ENCODE data around the gene CDK13. TPM values are rescaled to one million over a fixed set of nuclear protein-coding genes. Genes with fewer than 3 reads are reported as not detected.

CDK13 gene
- total and polyA plus RNA-seq, 4 experiments from 2014 or later = 19.5 to 101 (median 71.3) TPM

GRCh38 chr7:39927018-39927417 is 23.0 kb upstream of the CDK13 start:
- H3K27me3 ChIP-seq (ENCODE audit: insufficient read depth, low read length) = no peaks in the 10 kb centered on the region
- ChIA-PET CTCF (ENCODE audit: partially characterized antibody) (interaction anchor here (1.5 to 2.0 kb wide), 2 partner anchors 23 to 31 kb away, joined by 3 to 4 read pairs; partner anchors contain the start of gene CDK13), POLR2A (ENCODE audit: partially characterized antibody) (no interaction called here)
- DNase-seq = no peak
- intact Hi-C loops (cut with micrococcal nuclease) = no loop called here
- H3K4me1 Mint-ChIP-seq = no peaks in the 10 kb centered on the region
- H3K27ac Mint-ChIP-seq = no peak overlapping the region
- H3K9me3 Mint-ChIP-seq = peaks cover 0 to 2% (median 0%) of the 10 kb centered on the region in 8 donors
- no peaks in the 10 kb centered on the region for H3K36me3 Mint-ChIP-seq
- peaks cover 5 to 6% of the 10 kb centered on the region in 2 donors for H3K27me3 Mint-ChIP-seq
- no peak overlapping the region for H3K4me3 Mint-ChIP-seq
- H3K36me3 ChIP-seq (ENCODE audit: insufficient read depth, low read length) = no peaks in the 10 kb centered on the region
- H3K9me3 ChIP-seq (ENCODE audit: control insufficient read depth in 1 of 2, low read length in 2 of 2) = no peaks in the 10 kb centered on the region
- H3K4me1 ChIP-seq (ENCODE audit: insufficient read depth, low read length) = no peaks in the 10 kb centered on the region
- H3K27ac ChIP-seq (ENCODE audit: low read depth, low read length) = no peak overlapping the region
- no peak overlapping the region for H3K4me3 ChIP-seq (ENCODE audit: low read length in 2 of 2)

- ChIA-PET CTCF (ENCODE audit: partially characterized antibody) (no interaction called here), POLR2A (ENCODE audit: partially characterized antibody) (no interaction called here)
- Mint-ChIP-seq H3K4me3 (no peak overlapping the region), H3K36me3 (no peaks in the 10 kb centered on the region), H3K27ac (no peak overlapping the region), H3K9me3 (peaks cover 0 to 1% (median 0%) of the 10 kb centered on the region in 8 donors), H3K27me3 (peaks cover 0 to 5% of the 10 kb centered on the region in 2 donors), H3K4me1 (no peaks in the 10 kb centered on the region)
- Histone ChIP-seq H3K27me3 (ENCODE audit: insufficient read depth, low read length) (no peaks in the 10 kb centered on the region), H3K9me3 (ENCODE audit: control insufficient read depth in 1 of 2, low read length in 2 of 2) (no peaks in the 10 kb centered on the region), H3K36me3 (ENCODE audit: insufficient read depth, low read length) (no peaks in the 10 kb centered on the region), H3K4me1 (ENCODE audit: insufficient read depth, low read length) (no peaks in the 10 kb centered on the region), H3K27ac (ENCODE audit: low read depth, low read length) (no peak overlapping the region), H3K4me3 (ENCODE audit: low read length in 2 of 2) (no peak overlapping the region)
- no peak for DNase-seq
- intact Hi-C loops (cut with micrococcal nuclease) = no loop called here
Measured at GRCh38 chr7:39934132-39934531, 15.9 kb upstream of the CDK13 start.

- H3K4me1 Mint-ChIP-seq = no peaks in the 10 kb centered on the region
- peaks cover 0 to 1% (median 0%) of the 10 kb centered on the region in 8 donors for H3K9me3 Mint-ChIP-seq
- no peak overlapping the region for H3K4me3 Mint-ChIP-seq
- no peaks in the 10 kb centered on the region for H3K4me1 ChIP-seq (ENCODE audit: insufficient read depth, low read length)
- H3K27ac ChIP-seq (ENCODE audit: low read depth, low read length) = no peak overlapping the region
- no peak overlapping the region for H3K4me3 ChIP-seq (ENCODE audit: low read length in 2 of 2)
- POLR2A ChIA-PET (ENCODE audit: partially characterized antibody) = no interaction called here
- no peak for DNase-seq
- no peaks in the 10 kb centered on the region for H3K36me3 ChIP-seq (ENCODE audit: insufficient read depth, low read length)
- H3K27me3 Mint-ChIP-seq = peaks cover 0 to 3% of the 10 kb centered on the region in 2 donors
- H3K27me3 ChIP-seq (ENCODE audit: insufficient read depth, low read length) = no peaks in the 10 kb centered on the region
- intact Hi-C loops (cut with micrococcal nuclease) = no loop called here
- CTCF ChIA-PET (ENCODE audit: partially characterized antibody) = no interaction called here
- H3K36me3 Mint-ChIP-seq = no peaks in the 10 kb centered on the region
- no peaks in the 10 kb centered on the region for H3K9me3 ChIP-seq (ENCODE audit: control insufficient read depth in 1 of 2, low read length in 2 of 2)
- H3K27ac Mint-ChIP-seq = peak overlapping the region in 1 of 7 donors; percentile 5
Measured at GRCh38 chr7:39936761-39937160, 13.3 kb upstream of the CDK13 start.

GRCh38 chr7:39937366-39938153 is 12.5 kb upstream of the CDK13 start:
- no peak for DNase-seq
- no peaks in the 10 kb centered on the region for H3K36me3 Mint-ChIP-seq
- H3K27me3 Mint-ChIP-seq = peaks cover 0 to 3% of the 10 kb centered on the region in 2 donors
- Histone ChIP-seq H3K4me3 (ENCODE audit: low read length in 2 of 2) (no peak overlapping the region), H3K27me3 (ENCODE audit: insufficient read depth, low read length) (no peaks in the 10 kb centered on the region), H3K27ac (ENCODE audit: low read depth, low read length) (no peak overlapping the region), H3K4me1 (ENCODE audit: insufficient read depth, low read length) (no peaks in the 10 kb centered on the region), H3K9me3 (ENCODE audit: control insufficient read depth in 1 of 2, low read length in 2 of 2) (no peaks in the 10 kb centered on the region), H3K36me3 (ENCODE audit: insufficient read depth, low read length) (no peaks in the 10 kb centered on the region)
- no peaks in the 10 kb centered on the region for H3K4me1 Mint-ChIP-seq
- ChIA-PET CTCF (ENCODE audit: partially characterized antibody) (no interaction called here), POLR2A (ENCODE audit: partially characterized antibody) (interaction anchor here (1.0 kb wide), 1 partner anchor 11 kb away, joined by 3 read pairs; no protein-coding TSS in a partner anchor)
- H3K9me3 Mint-ChIP-seq = peaks cover 0 to 1% (median 0%) of the 10 kb centered on the region in 8 donors
- intact Hi-C loops (cut with micrococcal nuclease) = no loop called here
- no peak overlapping the region for H3K4me3 Mint-ChIP-seq
- no peak overlapping the region for H3K27ac Mint-ChIP-seq

GRCh38 chr7:39942883-39943282 is 7.2 kb upstream of the CDK13 start:
- no peaks in the 10 kb centered on the region for H3K36me3 Mint-ChIP-seq
- POLR2A ChIA-PET (ENCODE audit: partially characterized antibody) = no interaction called here
- Histone ChIP-seq H3K27me3 (ENCODE audit: insufficient read depth, low read length) (no peaks in the 10 kb centered on the region), H3K4me3 (ENCODE audit: low read length in 2 of 2) (no peak overlapping the region), H3K36me3 (ENCODE audit: insufficient read depth, low read length) (no peaks in the 10 kb centered on the region), H3K27ac (ENCODE audit: low read depth, low read length) (no peak overlapping the region), H3K9me3 (ENCODE audit: control insufficient read depth in 1 of 2, low read length in 2 of 2) (no peaks in the 10 kb centered on the region), H3K4me1 (ENCODE audit: insufficient read depth, low read length) (peaks cover 6% of the 10 kb centered on the region)
- no peak overlapping the region for H3K27ac Mint-ChIP-seq
- no peaks in the 10 kb centered on the region for H3K27me3 Mint-ChIP-seq
- CTCF ChIA-PET (ENCODE audit: partially characterized antibody) = no interaction called here
- H3K4me3 Mint-ChIP-seq = no peak overlapping the region
- intact Hi-C loops (cut with micrococcal nuclease) = no loop called here
- H3K4me1 Mint-ChIP-seq = peaks cover 1 to 12% (median 4%) of the 10 kb centered on the region in 4 donors
- no peaks in the 10 kb centered on the region for H3K9me3 Mint-ChIP-seq
- no peak for DNase-seq

GRCh38 chr7:39946693-39947092 is 3.4 kb upstream of the CDK13 start:
- Histone ChIP-seq H3K27ac (ENCODE audit: low read depth, low read length) (no peak overlapping the region), H3K36me3 (ENCODE audit: insufficient read depth, low read length) (no peaks in the 10 kb centered on the region), H3K4me3 (ENCODE audit: low read length in 2 of 2) (no peak overlapping the region), H3K27me3 (ENCODE audit: insufficient read depth, low read length) (no peaks in the 10 kb centered on the region), H3K9me3 (ENCODE audit: control insufficient read depth in 1 of 2, low read length in 2 of 2) (no peaks in the 10 kb centered on the region), H3K4me1 (ENCODE audit: insufficient read depth, low read length) (peaks cover 15% of the 10 kb centered on the region)
- ChIA-PET POLR2A (ENCODE audit: partially characterized antibody) (interaction anchor here (6.8 kb wide), 1 partner anchor 188 kb away, joined by 54 read pairs; the partner anchor contains the start of genes MPLKIP and SUGCT), CTCF (ENCODE audit: partially characterized antibody) (interaction anchor here (1.2 to 2.3 kb wide), 2 partner anchors 49 to 105 kb away, joined by 3 to 17 read pairs; no protein-coding TSS in a partner anchor)
- H3K4me3 Mint-ChIP-seq = no peak overlapping the region
- peak overlapping the region in 4 of 7 donors; percentile 17 to 68 (median 36) for H3K27ac Mint-ChIP-seq
- H3K4me1 Mint-ChIP-seq = peaks cover 11 to 25% (median 17%) of the 10 kb centered on the region in 4 donors
- DNase-seq = no peak
- intact Hi-C loops (cut with micrococcal nuclease) = no loop called here
- H3K36me3 Mint-ChIP-seq = peaks cover 0 to 10% of the 10 kb centered on the region in 2 donors
- H3K27me3 Mint-ChIP-seq = peaks cover 0 to 5% of the 10 kb centered on the region in 2 donors
- peaks cover 0 to 6% (median 0%) of the 10 kb centered on the region in 8 donors for H3K9me3 Mint-ChIP-seq

GRCh38 chr7:39948375-39948955 is 1.6 kb upstream of the CDK13 start:
- H3K4me1 ChIP-seq (ENCODE audit: insufficient read depth, low read length) = peaks cover 24% of the 10 kb centered on the region
- POLR2A ChIA-PET (ENCODE audit: partially characterized antibody) = interaction anchor here (0.5 to 6.8 kb wide), 22 partner anchors 8 to 368 kb away, joined by 3 to 54 read pairs (median 3); partner anchors contain the start of genes MPLKIP, RALA and SUGCT
- intact Hi-C loops (cut with micrococcal nuclease) = no loop called here
- Mint-ChIP-seq H3K27me3 (peaks cover 0 to 5% of the 10 kb centered on the region in 2 donors), H3K4me1 (peaks cover 16 to 41% (median 26%) of the 10 kb centered on the region in 4 donors), H3K36me3 (peaks cover 0 to 21% of the 10 kb centered on the region in 2 donors), H3K27ac (peak overlapping the region; percentile 99 to 100 (median 100)), H3K4me3 (peak overlapping the region; percentile 96 to 99 (median 98)), H3K9me3 (peaks cover 0 to 6% (median 0%) of the 10 kb centered on the region in 8 donors)
- no peaks in the 10 kb centered on the region for H3K9me3 ChIP-seq (ENCODE audit: control insufficient read depth in 1 of 2, low read length in 2 of 2)
- no peaks in the 10 kb centered on the region for H3K36me3 ChIP-seq (ENCODE audit: insufficient read depth, low read length)
- peak in 1 of 5 donors; percentile 41 for DNase-seq
- peak overlapping the region; percentile 94 for H3K27ac ChIP-seq (ENCODE audit: low read depth, low read length)
- CTCF ChIA-PET (ENCODE audit: partially characterized antibody) = interaction anchor here (0.7 to 2.3 kb wide), 8 partner anchors 24 to 368 kb away, joined by 3 to 21 read pairs (median 4); no protein-coding TSS in a partner anchor
- no peaks in the 10 kb centered on the region for H3K27me3 ChIP-seq (ENCODE audit: insufficient read depth, low read length)
- peak overlapping the region in 1 of 2 donors; percentile 73 for H3K4me3 ChIP-seq (ENCODE audit: low read length in 2 of 2)
